Measurements from ENCODE around the gene CD44. TPM values are rescaled to one million over a fixed set of nuclear protein-coding genes. Genes with fewer than 3 reads are reported as not detected.

Gene CD44
- total RNA-seq, 4 donors from 2014 or later = 56.3 to 182 (median 114) TPM

- WGBS, 2 donors (ENCODE audit: low coverage in 1 of 2) = 14% methylated on average over 2 of the region's 2 CpGs; no CpG with 5 or more reads in 1 of the 2 donors
- intact Hi-C loops (cut with DNase I; ENCODE audit: low total_unique reads) = no loop called here
- Histone ChIP-seq H3K27me3 (no peaks in the 10 kb centered on the region), H3K4me3 (peak overlapping the region in 3 of 4 donors; percentile 64 to 83 (median 68)), H3K36me3 (no peaks in the 10 kb centered on the region), H3K4me1 (peaks cover 32 to 71% (median 51%) of the 10 kb centered on the region in 4 donors), H3K9me3 (no peaks in the 10 kb centered on the region), H3K27ac (peak overlapping the region; percentile 85 to 95 (median 92))
- TF ChIP-seq POLR2A (IDR thresholded peaks at IDR 0.05) (no peak), EP300 (IDR thresholded peaks at IDR 0.05; ENCODE audit: low read depth) (no peak), POLR2AphosphoS5 (IDR thresholded peaks at IDR 0.05) (no peak), CTCF (IDR thresholded peaks at IDR 0.05) (no peak)
- in situ Hi-C loops (cut with MboI; ENCODE audit: low pct_ligation_motif_present in 1 of 4, low pct_unique_long_range_greater_than_20kb in 1 of 4, low sequenced_read_pairs in 3 of 4) = no loop called here
- no peak for DNase-seq
Measured at GRCh38 chr11:35141071-35141470, 2.1 kb downstream of the CD44 start.

GRCh38 chr11:35141571-35141971, 2.6 kb downstream of the CD44 start:
- peak overlapping the region in 3 of 4 donors; percentile 64 to 83 (median 68) for H3K4me3 ChIP-seq
- peak overlapping the region; percentile 85 to 95 (median 92) for H3K27ac ChIP-seq
- no peaks in the 10 kb centered on the region for H3K36me3 ChIP-seq
- WGBS, 2 donors (ENCODE audit: low coverage in 1 of 2) = 10% methylated on average over 9 of the region's 9 CpGs; no CpG with 5 or more reads in 1 of the 2 donors
- no peaks in the 10 kb centered on the region for H3K27me3 ChIP-seq
- H3K9me3 ChIP-seq = no peaks in the 10 kb centered on the region
- intact Hi-C loops (cut with DNase I; ENCODE audit: low total_unique reads) (no loop called here), in situ Hi-C loops (cut with MboI; ENCODE audit: low pct_ligation_motif_present in 1 of 4, low pct_unique_long_range_greater_than_20kb in 1 of 4, low sequenced_read_pairs in 3 of 4) (no loop called here)
- DNase-seq = peak; percentile 85
- TF ChIP-seq POLR2AphosphoS5 (IDR thresholded peaks at IDR 0.05) (peak; percentile 43 to 52 (median 50)), CTCF (IDR thresholded peaks at IDR 0.05) (no peak)
- peaks cover 33 to 76% (median 54%) of the 10 kb centered on the region in 4 donors for H3K4me1 ChIP-seq

- Histone ChIP-seq H3K27ac (peak overlapping the region; percentile 85 to 95 (median 92)), H3K36me3 (no peaks in the 10 kb centered on the region), H3K27me3 (no peaks in the 10 kb centered on the region), H3K4me1 (peaks cover 33 to 83% (median 54%) of the 10 kb centered on the region in 4 donors), H3K9me3 (no peaks in the 10 kb centered on the region), H3K4me3 (peak overlapping the region in 1 of 4 donors; percentile 4)
- in situ Hi-C loops (cut with MboI; ENCODE audit: low pct_ligation_motif_present in 1 of 4, low pct_unique_long_range_greater_than_20kb in 1 of 4, low sequenced_read_pairs in 3 of 4) = no loop called here
- DNase-seq = peak; percentile 42
- intact Hi-C loops (cut with DNase I; ENCODE audit: low total_unique reads) = no loop called here
- WGBS, 2 donors (ENCODE audit: low coverage in 1 of 2) = 50 to 60% methylated on average over 1 to 2 of the region's 2 CpGs
- peak in 1 of 5 experiments; percentile 9 for TF ChIP-seq CTCF (IDR thresholded peaks at IDR 0.05)
- no peak for TF ChIP-seq POLR2AphosphoS5 (IDR thresholded peaks at IDR 0.05)
Measured at GRCh38 chr11:35142481-35143075, 3.6 kb downstream of the CD44 start.

GRCh38 chr11:35143297-35144135, 4.5 kb downstream of the CD44 start:
- in situ Hi-C loops (cut with MboI; ENCODE audit: low pct_ligation_motif_present in 1 of 4, low pct_unique_long_range_greater_than_20kb in 1 of 4, low sequenced_read_pairs in 3 of 4) (no loop called here), intact Hi-C loops (cut with DNase I; ENCODE audit: low total_unique reads) (no loop called here)
- H3K27ac ChIP-seq = peak overlapping the region; percentile 85 to 95 (median 92)
- H3K4me1 ChIP-seq = peaks cover 33 to 77% (median 51%) of the 10 kb centered on the region in 4 donors
- no peaks in the 10 kb centered on the region for H3K9me3 ChIP-seq
- WGBS, 2 donors (ENCODE audit: low coverage in 1 of 2) = 69 to 80% methylated on average over 1 to 7 of the region's 8 CpGs
- DNase-seq = no peak
- H3K4me3 ChIP-seq = peak overlapping the region in 1 of 4 donors; percentile 3
- H3K27me3 ChIP-seq = no peaks in the 10 kb centered on the region
- H3K36me3 ChIP-seq = no peaks in the 10 kb centered on the region
- TF ChIP-seq POLR2A (IDR thresholded peaks at IDR 0.05) (no peak), CTCF (IDR thresholded peaks at IDR 0.05) (no peak), POLR2AphosphoS5 (IDR thresholded peaks at IDR 0.05) (no peak), EP300 (IDR thresholded peaks at IDR 0.05; ENCODE audit: low read depth) (no peak)
